Kidney (tissue), 14 donors: ENCODE results near the gene C1orf198. TPM values are rescaled to one million over a fixed set of nuclear protein-coding genes. Genes with fewer than 3 reads are reported as not detected.

Source experiments
- DNase-seq, 5 donors: peaks; one replicate each; pipeline ENCODE4 v3.0.0-alpha.2; 2013 to 2020
- FAIRE-seq: peaks from 2 replicates; lab custom pipeline; 2012; peaks lifted over from hg19 to GRCh38; lab: Jason Lieb, UNC
- H3K27ac ChIP-seq, 2 donors: one replicate each; pipeline ENCODE4 v1.7.0; 2013; ENCODE audit warnings: low read depth in 2 of 2, low read length in 2 of 2, inconsistent platforms in 1 of 2
- H3K27me3 ChIP-seq: one replicate; pipeline ENCODE4 v1.7.1; 2013; ENCODE audit warnings: low read length, inconsistent platforms; ENCODE audit not compliant: control insufficient read depth, insufficient read depth
- H3K36me3 ChIP-seq, 3 donors: one replicate each; pipeline versions ENCODE4 v1.7.0 to v1.7.1; 2013; ENCODE audit warnings: low read length in 3 of 3, control low read depth in 1 of 3, inconsistent platforms in 1 of 3; ENCODE audit not compliant: insufficient read depth in 3 of 3, control insufficient read depth in 2 of 3
- H3K4me1 ChIP-seq, 3 donors: one replicate each; pipeline versions ENCODE4 v1.7.0 to v1.7.1; 2013; ENCODE audit warnings: low read length in 3 of 3, inconsistent platforms in 1 of 3, low read depth in 1 of 3; ENCODE audit not compliant: control insufficient read depth in 2 of 3, insufficient read depth in 2 of 3
- H3K4me3 ChIP-seq, 3 donors: one replicate each; pipeline versions ENCODE4 v1.7.0 to v1.8.1; 2013; ENCODE audit warnings: low read length in 3 of 3, control low read depth in 1 of 3, inconsistent platforms in 1 of 3
- H3K9ac ChIP-seq, 3 donors: one replicate each; pipeline versions ENCODE4 v1.7.0 to v1.7.1; 2013; ENCODE audit warnings: low read length in 3 of 3, control low read depth in 1 of 3, inconsistent platforms in 1 of 3
- H3K9me3 ChIP-seq, 3 donors: one replicate each; pipeline versions ENCODE4 v1.7.0 to v1.7.1; 2013; ENCODE audit warnings: low read length in 3 of 3, control low read depth in 1 of 3, inconsistent platforms in 1 of 3; ENCODE audit not compliant: control insufficient read depth in 2 of 3, insufficient read depth in 1 of 3
- CTCF ChIP-seq: IDR thresholded peaks from 3 replicates; pipeline ENCODE4 v1.5.1; 2012; ENCODE audit warnings: mild to moderate bottlenecking, moderate library complexity, borderline replicate concordance; ENCODE audit not compliant: insufficient read depth; ENCODE audit errors: extremely low read depth
- intact Hi-C: fragments of 100-400 bp; cut with DNase I; formaldehyde crosslinking; loops from one replicate; pipeline ENCODE4 v1.11.1; 2022
- polyA plus RNA-seq: library from polyadenylated mRNA; stranded (reverse); fragments of 350-450 nt; fragmentation: Illumina TruSeq; extraction: RNeasy Lipid Tissue Mini Kit (QIAGEN cat#74804); gene quantifications from one replicate; pipeline ENCODE4 v1.2.3, GENCODE V29; 2014; ENCODE audit warnings: low read depth, low replicate concordance; ENCODE audit not compliant: insufficient read depth
- total RNA-seq: library from RNA; stranded (reverse); fragmentation: NEBNext Ultra II Directional; extraction: Animal tissue kit (Norgen Biotek cat#: 25700); gene quantifications from one replicate; pipeline ENCODE4 v1.2.1, GENCODE V29; 2021
- donor health status: control.
- donor health status: control.
- donor health status: control.
- donor health status: control.
- donor health status: control.
- donor health status: DM: yes; HTN: yes; CAD: no.
- donor health status: Normal renal cell carcinoma (clear cell type).

The C1orf198 gene
- total and polyA plus RNA-seq, 2 donors from 2014 or later, result 15.4 to 45.3 TPM

- Histone ChIP-seq H3K4me3 (no peak overlapping the region), H3K9ac (no peak overlapping the region), H3K27me3 (no peaks in the 10 kb centered on the region), H3K9me3 (no peaks in the 10 kb centered on the region), H3K4me1 (no peaks in the 10 kb centered on the region), H3K36me3 (no peaks in the 10 kb centered on the region), H3K27ac (no peak overlapping the region)
- intact Hi-C loops, result loop anchor here (10.0 kb wide), 1 partner anchor 410 kb away; no protein-coding TSS in a partner anchor
- DNase-seq (peak in 1 of 5 donors; percentile 1), FAIRE-seq (no peak)
- TF ChIP-seq CTCF, result no peak
Measured at GRCh38 chr1:230794431-230794830, 73.9 kb downstream of the C1orf198 start.

GRCh38 chr1:230793463-230793745 lies 74.9 kb downstream of the C1orf198 start:
- Histone ChIP-seq H3K27ac (no peak overlapping the region), H3K9ac (no peak overlapping the region), H3K4me1 (no peaks in the 10 kb centered on the region), H3K9me3 (no peaks in the 10 kb centered on the region), H3K36me3 (no peaks in the 10 kb centered on the region), H3K4me3 (no peak overlapping the region), H3K27me3 (no peaks in the 10 kb centered on the region)
- TF ChIP-seq CTCF, result no peak
- FAIRE-seq, result no peak
- no peak for DNase-seq
- intact Hi-C loops, result loop anchor here (10.0 kb wide), 1 partner anchor 411 kb away; no protein-coding TSS in a partner anchor

- no peak for TF ChIP-seq CTCF
Measured at GRCh38 chr1:230792691-230793462, 75.4 kb downstream of the C1orf198 start.

More at GRCh38 chr1:230792691-230793462, 75.4 kb downstream of the C1orf198 start:
- Histone ChIP-seq H3K9me3 (no peaks in the 10 kb centered on the region), H3K9ac (no peak overlapping the region), H3K4me1 (no peaks in the 10 kb centered on the region), H3K27me3 (no peaks in the 10 kb centered on the region), H3K36me3 (no peaks in the 10 kb centered on the region), H3K27ac (no peak overlapping the region), H3K4me3 (no peak overlapping the region)
- FAIRE-seq (no peak), DNase-seq (peak in 1 of 5 donors; percentile 5)
- intact Hi-C loops, result loop anchor here (10.0 kb wide), 1 partner anchor 412 kb away; no protein-coding TSS in a partner anchor
